ENCODE results near the gene ARHGEF2. TPM values are rescaled to one million over a fixed set of nuclear protein-coding genes. Genes with fewer than 3 reads are reported as not detected.

ARHGEF2 gene
- total and polyA plus RNA-seq, 9 of the 15 experiments (the other 6 are each of a cell fraction or from before 2014, with no cell fraction given): 7.1 to 162 (median 62.2) TPM

GRCh38 chr1:155978325-155978972 lies at the start of gene ARHGEF2 (continued):
- TF ChIP-seq ZNF398 (CRISPR knock-in tag; IDR thresholded peaks at IDR 0.05) (no peak), RBM25 (IDR thresholded peaks at IDR 0.05; ENCODE audit: low read depth, low read length, severe bottlenecking) (no peak), CREB1 (IDR thresholded peaks at IDR 0.05) (no peak), CREB1 (CRISPR knock-in tag; IDR thresholded peaks at IDR 0.05) (peak; percentile 45; the same call in 1 of the 2 replicates), ZNF655 (CRISPR knock-in tag; IDR thresholded peaks at IDR 0.05) (no peak), TSHZ1 (CRISPR knock-in tag; IDR thresholded peaks at IDR 0.05) (no peak), TRIM28 (IDR thresholded peaks at IDR 0.05) (no peak), NFATC3 (IDR thresholded peaks at IDR 0.05) (no peak), HES1 (IDR thresholded peaks at IDR 0.05; ENCODE audit: low read depth) (peak; percentile 17; the same call in 1 of the 2 replicates), ZMIZ1 (IDR thresholded peaks at IDR 0.05; ENCODE audit: low read depth in 2 of 2, low read length in 2 of 2) (no peak), RFX1 (IDR thresholded peaks at IDR 0.05) (no peak), ZSCAN29 (IDR thresholded peaks at IDR 0.05) (no peak), MAFK (IDR thresholded peaks at IDR 0.05; ENCODE audit: low read length) (no peak), ARID2 (IDR thresholded peaks at IDR 0.05) (no peak), BRD4 (IDR thresholded peaks at IDR 0.05) (peak; percentile 84; the same call in 1 of the 2 replicates), ZKSCAN3 (CRISPR knock-in tag; IDR thresholded peaks at IDR 0.05) (no peak), ETS1 (conservative IDR thresholded peaks at IDR 0.05; ENCODE audit: control insufficient read depth, low read depth, low read length) (peak; percentile 64; the same call in 1 of the 2 replicates)

Data from K562 (cell line).